Measurements from ENCODE around the gene TIMM10B.

TIMM10B gene

GRCh38 chr11:6452219-6452618 is 29.1 kb upstream of the TIMM10B start:
- Histone ChIP-seq H3K18ac (ENCODE audit: low read length) (no peak overlapping the region), H3K79me2 (ENCODE audit: control insufficient read depth, insufficient read depth, low read length) (no peaks in the 10 kb centered on the region), H3K56ac (ENCODE audit: low read length) (no peak overlapping the region), H3K23ac (ENCODE audit: low read length) (no peak overlapping the region), H3K4me1 (ENCODE audit: control insufficient read depth, low read depth, low read length) (no peaks in the 10 kb centered on the region), H3K79me1 (ENCODE audit: low read length) (no peaks in the 10 kb centered on the region), H3K27me3 (ENCODE audit: insufficient read depth, low read length, poor library complexity) (no peaks in the 10 kb centered on the region), H4K5ac (ENCODE audit: low read length) (no peak overlapping the region), H3K4me3 (ENCODE audit: low read length) (no peak overlapping the region), H2AK5ac (ENCODE audit: low read length) (no peak overlapping the region), H3K4ac (ENCODE audit: low read depth, low read length) (no peak overlapping the region), H3K9ac (ENCODE audit: low read length) (no peak overlapping the region), H4K8ac (ENCODE audit: low read depth, low read length) (no peak overlapping the region), H2BK120ac (ENCODE audit: low read depth, low read length) (no peak overlapping the region), H2BK5ac (ENCODE audit: low read length) (no peak overlapping the region), H2BK15ac (replicated peaks; ENCODE audit: low read depth) (no peak overlapping the region), H3K36me3 (ENCODE audit: control insufficient read depth, insufficient read depth, low read length) (peaks cover 1% of the 10 kb centered on the region), H3K27ac (ENCODE audit: low read depth, low read length) (no peak overlapping the region), H3K4me2 (ENCODE audit: low read length) (no peak overlapping the region)
- WGBS (ENCODE audit: extremely low coverage, insufficient coverage, low lambda C conversion rate), result no CpG with 5 or more reads among the region's 3 CpGs
- no peak for DNase-seq

- Histone ChIP-seq H3K18ac (ENCODE audit: low read length) (no peak overlapping the region), H2BK5ac (ENCODE audit: low read length) (no peak overlapping the region), H3K4me1 (ENCODE audit: control insufficient read depth, low read depth, low read length) (no peaks in the 10 kb centered on the region), H3K23ac (ENCODE audit: low read length) (no peak overlapping the region), H4K8ac (ENCODE audit: low read depth, low read length) (no peak overlapping the region), H3K4me3 (ENCODE audit: low read length) (no peak overlapping the region), H3K4ac (ENCODE audit: low read depth, low read length) (no peak overlapping the region), H3K36me3 (ENCODE audit: control insufficient read depth, insufficient read depth, low read length) (peaks cover 1% of the 10 kb centered on the region), H3K9ac (ENCODE audit: low read length) (no peak overlapping the region), H3K27ac (ENCODE audit: low read depth, low read length) (no peak overlapping the region), H2BK120ac (ENCODE audit: low read depth, low read length) (no peak overlapping the region), H3K27me3 (ENCODE audit: insufficient read depth, low read length, poor library complexity) (no peaks in the 10 kb centered on the region), H4K5ac (ENCODE audit: low read length) (no peak overlapping the region), H2BK15ac (replicated peaks; ENCODE audit: low read depth) (no peak overlapping the region), H3K79me2 (ENCODE audit: control insufficient read depth, insufficient read depth, low read length) (no peaks in the 10 kb centered on the region), H3K4me2 (ENCODE audit: low read length) (no peak overlapping the region), H3K56ac (ENCODE audit: low read length) (no peak overlapping the region), H3K79me1 (ENCODE audit: low read length) (no peaks in the 10 kb centered on the region), H2AK5ac (ENCODE audit: low read length) (no peak overlapping the region)
- WGBS (ENCODE audit: extremely low coverage, insufficient coverage, low lambda C conversion rate), result no CpG with 5 or more reads among the region's 2 CpGs
- DNase-seq, result no peak
Observed at GRCh38 chr11:6453152-6453551, 28.1 kb upstream of the TIMM10B start.

GRCh38 chr11:6455070-6455469 is 26.2 kb upstream of the TIMM10B start:
- WGBS (ENCODE audit: extremely low coverage, insufficient coverage, low lambda C conversion rate), result no CpG with 5 or more reads among the region's 2 CpGs
- no peak overlapping the region for H3K4ac ChIP-seq (ENCODE audit: low read depth, low read length)

DNA sequence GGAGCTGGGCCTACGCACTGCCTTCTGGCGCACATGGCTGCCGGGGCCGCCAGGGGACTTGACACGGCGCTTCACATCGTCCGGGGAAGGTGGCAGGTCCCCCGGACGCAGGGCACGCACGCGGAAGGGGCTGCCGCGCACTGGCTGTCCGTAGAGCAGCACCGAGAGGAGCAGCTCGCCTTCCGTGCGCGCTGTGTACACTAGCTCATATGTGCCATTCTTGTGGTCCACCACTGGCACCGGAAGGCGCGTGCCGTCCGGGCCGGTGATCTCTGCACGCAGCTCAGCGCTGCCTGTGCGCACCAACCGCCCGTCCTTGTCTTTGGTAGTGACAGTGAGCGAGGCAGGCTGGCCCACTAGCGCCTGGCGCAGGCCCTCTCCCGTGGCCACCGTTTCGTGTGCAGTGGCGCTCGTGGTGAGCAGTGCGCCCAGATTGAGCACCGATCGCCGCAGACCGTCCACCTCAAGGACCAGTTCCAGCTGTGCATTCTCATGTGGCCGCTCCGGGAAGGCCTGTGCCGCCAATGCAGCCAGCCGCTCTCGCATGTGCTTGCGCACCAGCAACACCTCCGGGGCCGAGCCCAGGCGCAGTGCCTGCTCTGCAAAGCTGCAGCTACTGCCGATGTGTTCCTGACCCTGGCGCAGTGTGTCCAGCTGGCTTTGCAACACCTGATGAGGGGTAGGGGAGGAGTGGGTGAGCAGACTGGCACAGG is 24.8 kb upstream of the TIMM10B start:
- Histone ChIP-seq H2BK15ac (replicated peaks; ENCODE audit: low read depth) (no peak overlapping the region), H3K4ac (ENCODE audit: low read depth, low read length) (no peak overlapping the region), H3K36me3 (ENCODE audit: control insufficient read depth, insufficient read depth, low read length) (no peaks in the 10 kb centered on the region), H3K27ac (ENCODE audit: low read depth, low read length) (no peak overlapping the region), H3K79me1 (ENCODE audit: low read length) (no peaks in the 10 kb centered on the region), H3K56ac (ENCODE audit: low read length) (no peak overlapping the region), H2BK5ac (ENCODE audit: low read length) (no peak overlapping the region), H4K8ac (ENCODE audit: low read depth, low read length) (no peak overlapping the region), H2AK5ac (ENCODE audit: low read length) (no peak overlapping the region), H3K9ac (ENCODE audit: low read length) (no peak overlapping the region), H3K4me3 (ENCODE audit: low read length) (no peak overlapping the region), H3K4me2 (ENCODE audit: low read length) (no peak overlapping the region), H3K4me1 (ENCODE audit: control insufficient read depth, low read depth, low read length) (no peaks in the 10 kb centered on the region), H3K23ac (ENCODE audit: low read length) (no peak overlapping the region), H4K5ac (ENCODE audit: low read length) (no peak overlapping the region), H2BK120ac (ENCODE audit: low read depth, low read length) (no peak overlapping the region), H3K79me2 (ENCODE audit: control insufficient read depth, insufficient read depth, low read length) (no peaks in the 10 kb centered on the region), H3K27me3 (ENCODE audit: insufficient read depth, low read length, poor library complexity) (no peaks in the 10 kb centered on the region), H3K18ac (ENCODE audit: low read length) (no peak overlapping the region)
- WGBS (ENCODE audit: extremely low coverage, insufficient coverage, low lambda C conversion rate), result no CpG with 5 or more reads among the region's 56 CpGs
- DNase-seq, result no peak

More at GRCh38 chr11:6455070-6455469, 26.2 kb upstream of the TIMM10B start:
- Histone ChIP-seq H3K4me1 (ENCODE audit: control insufficient read depth, low read depth, low read length) (no peaks in the 10 kb centered on the region), H3K79me2 (ENCODE audit: control insufficient read depth, insufficient read depth, low read length) (no peaks in the 10 kb centered on the region), H2AK5ac (ENCODE audit: low read length) (no peak overlapping the region), H3K27me3 (ENCODE audit: insufficient read depth, low read length, poor library complexity) (no peaks in the 10 kb centered on the region), H3K18ac (ENCODE audit: low read length) (no peak overlapping the region), H3K9ac (ENCODE audit: low read length) (no peak overlapping the region), H3K56ac (ENCODE audit: low read length) (no peak overlapping the region), H3K4me3 (ENCODE audit: low read length) (no peak overlapping the region), H4K8ac (ENCODE audit: low read depth, low read length) (no peak overlapping the region), H3K4me2 (ENCODE audit: low read length) (no peak overlapping the region), H3K36me3 (ENCODE audit: control insufficient read depth, insufficient read depth, low read length) (peaks cover 1% of the 10 kb centered on the region), H4K5ac (ENCODE audit: low read length) (no peak overlapping the region), H3K79me1 (ENCODE audit: low read length) (no peaks in the 10 kb centered on the region), H3K27ac (ENCODE audit: low read depth, low read length) (no peak overlapping the region), H2BK120ac (ENCODE audit: low read depth, low read length) (no peak overlapping the region), H2BK5ac (ENCODE audit: low read length) (no peak overlapping the region), H3K23ac (ENCODE audit: low read length) (no peak overlapping the region), H2BK15ac (replicated peaks; ENCODE audit: low read depth) (no peak overlapping the region)
- DNase-seq, result no peak

GRCh38 chr11:6457581-6458320 is 23.6 kb upstream of the TIMM10B start:
- no peaks in the 10 kb centered on the region for H3K36me3 ChIP-seq (ENCODE audit: control insufficient read depth, insufficient read depth, low read length)
- no peak overlapping the region for H2BK15ac ChIP-seq (replicated peaks; ENCODE audit: low read depth)
- H3K18ac ChIP-seq (ENCODE audit: low read length), result no peak overlapping the region
- H3K23ac ChIP-seq (ENCODE audit: low read length), result no peak overlapping the region
- no peak overlapping the region for H3K9ac ChIP-seq (ENCODE audit: low read length)
- no peak overlapping the region for H4K8ac ChIP-seq (ENCODE audit: low read depth, low read length)
- no peak overlapping the region for H3K4me2 ChIP-seq (ENCODE audit: low read length)
- H2AK5ac ChIP-seq (ENCODE audit: low read length), result no peak overlapping the region
- no peak overlapping the region for H4K5ac ChIP-seq (ENCODE audit: low read length)
- H3K79me1 ChIP-seq (ENCODE audit: low read length), result no peaks in the 10 kb centered on the region
- no peaks in the 10 kb centered on the region for H3K4me1 ChIP-seq (ENCODE audit: control insufficient read depth, low read depth, low read length)
- H3K4me3 ChIP-seq (ENCODE audit: low read length), result no peak overlapping the region
- H3K27me3 ChIP-seq (ENCODE audit: insufficient read depth, low read length, poor library complexity), result no peaks in the 10 kb centered on the region
- no peak overlapping the region for H2BK120ac ChIP-seq (ENCODE audit: low read depth, low read length)
- no peak overlapping the region for H2BK5ac ChIP-seq (ENCODE audit: low read length)
- WGBS (ENCODE audit: extremely low coverage, insufficient coverage, low lambda C conversion rate), result no CpG with 5 or more reads among the region's 26 CpGs
- no peak overlapping the region for H3K4ac ChIP-seq (ENCODE audit: low read depth, low read length)
- DNase-seq, result no peak
- no peak overlapping the region for H3K56ac ChIP-seq (ENCODE audit: low read length)
- no peaks in the 10 kb centered on the region for H3K79me2 ChIP-seq (ENCODE audit: control insufficient read depth, insufficient read depth, low read length)
- no peak overlapping the region for H3K27ac ChIP-seq (ENCODE audit: low read depth, low read length)

All from mesendoderm (in vitro differentiated cells).